ENCODE results near the gene IDUA.

The IDUA gene

GRCh38 chr4:1022739-1023066, 35.9 kb downstream of the IDUA start:
- TF ChIP-seq EZH2 (optimal IDR thresholded peaks at IDR 0.05; ENCODE audit: low read depth, low read length) (no peak), EZH2phosphoT487 (IDR thresholded peaks at IDR 0.05; ENCODE audit: low read length) (no peak), CTCF (IDR thresholded peaks at IDR 0.05; ENCODE audit: low read length) (no peak)
- H3K9me2 ChIP-seq (replicated peaks; ENCODE audit: insufficient read depth, low read length) = no peaks in the 10 kb centered on the region
- no peaks in the 10 kb centered on the region for H3K36me3 ChIP-seq (replicated peaks; ENCODE audit: insufficient read depth, low read length)
- no peak for DNase-seq
- no peak overlapping the region for H3K9ac ChIP-seq (ENCODE audit: low read length)
- H3F3A ChIP-seq (ENCODE audit: insufficient read depth, low read length) = no peaks in the 10 kb centered on the region
- H3K79me2 ChIP-seq (ENCODE audit: low read length) = no peaks in the 10 kb centered on the region
- no peaks in the 10 kb centered on the region for H4K20me1 ChIP-seq (ENCODE audit: insufficient read depth, low read length)
- H3K4me1 ChIP-seq (ENCODE audit: low read length) = no peaks in the 10 kb centered on the region
- H3K27me3 ChIP-seq (replicated peaks; ENCODE audit: insufficient read depth, low read length) = no peaks in the 10 kb centered on the region
- H3K27ac ChIP-seq (ENCODE audit: low read length) = no peak overlapping the region
- H3K4me2 ChIP-seq (ENCODE audit: low read depth, low read length) = no peak overlapping the region
- H2AFZ ChIP-seq (ENCODE audit: low read length) = no peak overlapping the region
- no peak overlapping the region for H3K4me3 ChIP-seq (ENCODE audit: low read length)
- H3K9me3 ChIP-seq (replicated peaks; ENCODE audit: insufficient read depth, low read length) = no peaks in the 10 kb centered on the region

- Histone ChIP-seq H3K4me1 (ENCODE audit: low read length) (no peaks in the 10 kb centered on the region), H3K36me3 (replicated peaks; ENCODE audit: insufficient read depth, low read length) (no peaks in the 10 kb centered on the region), H3K4me2 (ENCODE audit: low read depth, low read length) (no peak overlapping the region), H3K9ac (ENCODE audit: low read length) (no peak overlapping the region), H3F3A (ENCODE audit: insufficient read depth, low read length) (no peaks in the 10 kb centered on the region), H3K27ac (ENCODE audit: low read length) (no peak overlapping the region), H2AFZ (ENCODE audit: low read length) (no peak overlapping the region), H3K4me3 (ENCODE audit: low read length) (no peak overlapping the region), H3K27me3 (replicated peaks; ENCODE audit: insufficient read depth, low read length) (no peaks in the 10 kb centered on the region), H4K20me1 (ENCODE audit: insufficient read depth, low read length) (no peaks in the 10 kb centered on the region), H3K9me3 (replicated peaks; ENCODE audit: insufficient read depth, low read length) (no peaks in the 10 kb centered on the region), H3K9me2 (replicated peaks; ENCODE audit: insufficient read depth, low read length) (no peaks in the 10 kb centered on the region), H3K79me2 (ENCODE audit: low read length) (no peaks in the 10 kb centered on the region)
- DNase-seq = no peak
- TF ChIP-seq EZH2phosphoT487 (IDR thresholded peaks at IDR 0.05; ENCODE audit: low read length) (no peak), EZH2 (optimal IDR thresholded peaks at IDR 0.05; ENCODE audit: low read depth, low read length) (no peak), CTCF (IDR thresholded peaks at IDR 0.05; ENCODE audit: low read length) (no peak)
These were observed 36.3 kb downstream of the IDUA start for GRCh38 chr4:1023075-1023640.

- Histone ChIP-seq H3K4me1 (ENCODE audit: low read length) (no peaks in the 10 kb centered on the region), H3K9ac (ENCODE audit: low read length) (no peak overlapping the region), H4K20me1 (ENCODE audit: insufficient read depth, low read length) (no peaks in the 10 kb centered on the region), H3K4me3 (ENCODE audit: low read length) (no peak overlapping the region), H3K9me3 (replicated peaks; ENCODE audit: insufficient read depth, low read length) (no peaks in the 10 kb centered on the region), H3K27ac (ENCODE audit: low read length) (no peak overlapping the region), H3K4me2 (ENCODE audit: low read depth, low read length) (no peak overlapping the region), H3K79me2 (ENCODE audit: low read length) (no peaks in the 10 kb centered on the region), H2AFZ (ENCODE audit: low read length) (no peak overlapping the region), H3K9me2 (replicated peaks; ENCODE audit: insufficient read depth, low read length) (no peaks in the 10 kb centered on the region), H3K27me3 (replicated peaks; ENCODE audit: insufficient read depth, low read length) (no peaks in the 10 kb centered on the region), H3K36me3 (replicated peaks; ENCODE audit: insufficient read depth, low read length) (no peaks in the 10 kb centered on the region), H3F3A (ENCODE audit: insufficient read depth, low read length) (no peaks in the 10 kb centered on the region)
- TF ChIP-seq EZH2phosphoT487 (IDR thresholded peaks at IDR 0.05; ENCODE audit: low read length) (no peak), EZH2 (optimal IDR thresholded peaks at IDR 0.05; ENCODE audit: low read depth, low read length) (no peak), CTCF (IDR thresholded peaks at IDR 0.05; ENCODE audit: low read length) (no peak)
- no peak for DNase-seq
These were observed 37.3 kb downstream of the IDUA start for GRCh38 chr4:1023895-1024740.
